HG03342 (cell line): ENCODE data around the gene WDR45.
"Not testable (repeated sequence)": the region's sequence is repeated elsewhere in the genome, so short reads cannot be mapped to it uniquely, and the experiment has no call there.

Experiments
- ATAC-seq: cut with Tn5 transposase; IDR thresholded peaks from one replicate; pipeline ENCODE4 v1.9.1; 2021; ENCODE audit warnings: mild to moderate bottlenecking, moderate library complexity; ENCODE audit not compliant: unreplicated experiment

WDR45 gene

DNA sequence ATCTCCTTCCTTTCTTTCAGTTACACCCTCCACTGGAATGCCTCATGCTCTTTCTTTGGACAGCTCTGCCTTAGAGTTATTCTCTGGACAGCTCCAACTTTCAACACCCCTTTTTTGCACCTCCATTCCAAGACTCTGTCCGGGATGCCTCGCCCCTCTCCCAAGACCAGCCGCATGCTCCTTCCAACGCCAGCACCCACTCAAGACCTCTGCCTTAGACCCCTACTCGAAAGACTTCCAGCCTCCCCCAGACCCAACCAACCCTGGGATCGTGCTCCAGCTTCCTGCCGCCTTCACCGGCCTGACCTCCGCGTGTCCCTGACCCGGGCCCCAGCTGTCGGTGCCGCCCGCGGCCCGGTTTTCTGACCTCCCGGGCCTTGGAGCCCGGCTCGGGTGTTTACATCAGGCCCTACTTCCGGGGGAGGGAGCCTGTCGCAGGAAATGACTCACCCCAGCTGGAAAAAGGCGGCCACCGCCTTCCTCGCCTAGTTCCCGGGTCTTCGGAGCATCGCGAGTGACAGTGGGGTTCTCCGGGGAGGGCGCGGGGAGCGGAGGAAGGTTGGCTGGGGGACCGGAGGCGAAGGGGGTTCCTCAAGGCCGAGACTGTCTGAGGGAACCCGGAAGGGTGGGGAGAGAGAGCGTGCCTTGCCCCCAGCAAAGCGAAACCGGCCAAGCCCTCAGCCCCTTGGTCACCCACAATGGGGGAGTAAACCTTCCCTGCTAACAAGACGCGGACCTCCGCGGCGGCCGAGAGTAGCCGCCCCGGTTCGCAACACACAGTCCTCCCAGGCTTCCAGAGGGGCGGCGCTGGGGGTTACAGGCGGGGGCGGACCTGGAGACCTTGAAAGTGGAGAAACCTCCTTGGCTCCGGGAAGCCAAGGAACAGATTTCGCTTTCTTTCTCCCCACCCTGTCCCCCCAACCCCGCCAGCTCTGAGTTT is at the start of gene WDR45:
WDR45 (minus strand) TSS at position 399 of the 940 bp plus-strand sequence. CDS start 1,792 bp downstream, outside the sequence.
- ATAC-seq = peak; percentile 70

GRCh38 chrX:49129427-49129826 is 49.7 kb upstream of the WDR45 start:
- peak; percentile 52 for ATAC-seq

DNA sequence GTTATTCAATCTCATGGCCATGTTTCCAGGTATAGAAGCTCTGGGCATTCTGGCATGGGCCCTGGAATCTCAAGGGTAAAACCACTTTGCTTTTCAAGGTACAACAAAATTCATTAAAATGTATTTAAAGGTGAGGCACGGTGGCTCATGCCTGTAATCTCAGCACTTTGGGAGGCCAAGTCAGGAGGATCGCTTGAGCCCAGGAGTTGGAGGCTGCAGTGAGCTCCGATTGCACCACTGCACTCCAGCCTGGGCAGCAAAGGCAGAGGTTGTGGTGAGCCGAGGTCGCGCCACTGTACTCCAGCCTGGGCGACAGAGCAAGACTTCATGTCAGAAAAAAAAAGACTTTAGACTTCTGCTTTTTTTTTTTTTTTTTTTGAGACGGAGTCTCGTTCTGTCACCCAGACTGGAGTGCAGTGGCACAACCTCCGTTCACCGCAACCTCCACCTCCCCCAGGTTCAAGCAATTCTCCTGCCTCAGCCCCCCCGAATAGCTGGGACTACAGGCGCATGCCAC is 48.1 kb upstream of the WDR45 start:
- ATAC-seq = not testable (repeated sequence)

GRCh38 chrX:49122499-49122898 is 42.8 kb upstream of the WDR45 start:
- no peak for ATAC-seq

- ATAC-seq = no peak
Measured at GRCh38 chrX:49120091-49120490, 40.4 kb upstream of the WDR45 start.

DNA sequence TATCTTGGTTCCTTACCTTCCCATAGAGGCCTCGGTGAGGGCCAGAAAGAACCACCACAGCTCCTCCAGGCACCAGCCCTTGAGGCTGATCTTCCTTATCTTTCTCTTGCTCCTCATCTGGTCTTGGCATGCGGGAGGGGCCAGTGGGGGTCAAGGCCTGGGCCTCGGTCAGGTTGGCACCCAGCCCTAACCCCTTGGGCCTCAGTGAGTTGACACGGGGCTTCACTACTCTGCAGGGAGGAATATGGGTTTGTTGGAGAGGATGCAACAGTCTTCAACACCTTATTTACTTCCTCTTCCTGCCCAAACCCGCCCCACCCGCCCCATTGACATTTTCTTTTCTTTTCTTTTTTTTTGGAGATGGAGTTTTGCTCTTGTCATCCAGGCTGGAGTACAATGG is 37.9 kb upstream of the WDR45 start:
- ATAC-seq = no peak

DNA sequence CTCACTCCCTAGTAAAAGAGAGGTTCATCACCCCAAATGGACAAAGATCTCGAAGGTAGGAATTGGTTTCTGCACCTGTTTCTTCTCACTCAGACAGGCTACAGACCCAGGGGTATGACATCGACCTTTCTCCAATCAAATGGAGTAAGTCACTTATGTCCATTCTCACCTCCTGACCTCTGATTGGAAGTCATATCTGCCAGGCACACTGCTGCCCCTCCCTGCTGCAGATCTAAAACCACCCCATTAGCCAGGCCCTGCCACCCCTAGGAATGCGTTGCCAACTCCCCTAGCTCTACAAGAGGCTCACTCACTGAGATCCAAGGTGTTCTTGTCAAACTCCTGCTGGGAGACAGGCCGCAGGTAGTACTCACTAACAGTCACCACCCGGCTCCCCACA is 37.0 kb upstream of the WDR45 start:
- no peak for ATAC-seq

DNA sequence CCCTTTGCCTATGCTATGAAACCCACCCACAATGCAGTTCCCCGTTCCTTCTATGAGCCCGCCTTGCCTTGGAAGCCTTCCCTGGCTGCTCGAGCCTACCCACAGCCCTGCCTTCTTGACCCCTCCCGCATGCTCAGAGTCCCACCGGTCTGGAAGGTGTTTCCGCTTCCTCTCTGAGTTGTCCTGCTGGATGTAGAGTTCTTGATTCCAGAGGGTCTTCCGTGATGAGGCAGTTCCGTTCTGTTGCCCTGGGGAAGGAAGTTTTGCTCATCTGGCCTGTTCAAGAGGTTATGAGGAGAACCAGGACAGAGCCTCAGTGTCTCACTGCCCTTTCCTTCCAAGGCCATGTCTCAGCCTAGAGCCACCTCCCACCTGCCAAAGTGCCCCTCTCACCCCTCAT is 36.4 kb upstream of the WDR45 start:
- no peak for ATAC-seq

GRCh38 chrX:49111791-49112190 is 32.1 kb upstream of the WDR45 start:
- no peak for ATAC-seq

GRCh38 chrX:49110417-49110816 is 30.7 kb upstream of the WDR45 start:
- no peak for ATAC-seq

DNA sequence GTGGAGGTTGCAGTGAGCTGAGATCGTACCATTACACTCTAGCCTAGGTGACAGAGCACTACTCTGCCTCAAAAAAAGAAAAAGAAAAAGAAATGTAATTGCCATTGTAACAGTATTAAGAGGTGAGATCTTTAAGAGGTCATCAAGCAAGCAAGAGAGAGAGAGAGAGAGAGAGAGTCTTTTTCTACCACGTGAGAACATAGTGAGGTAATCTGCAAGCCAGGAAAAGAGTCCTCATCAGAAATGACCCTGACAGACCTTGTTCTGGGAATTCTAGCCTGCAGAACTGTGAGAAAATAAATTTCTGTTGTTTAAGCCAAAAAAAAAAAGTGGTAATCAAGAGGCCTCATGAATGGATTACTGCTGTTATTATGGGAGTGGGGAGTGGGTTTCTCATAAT is 29.0 kb upstream of the WDR45 start:
- ATAC-seq = no peak

- no peak for ATAC-seq
Measured at GRCh38 chrX:49106930-49107329, 27.2 kb upstream of the WDR45 start.

DNA sequence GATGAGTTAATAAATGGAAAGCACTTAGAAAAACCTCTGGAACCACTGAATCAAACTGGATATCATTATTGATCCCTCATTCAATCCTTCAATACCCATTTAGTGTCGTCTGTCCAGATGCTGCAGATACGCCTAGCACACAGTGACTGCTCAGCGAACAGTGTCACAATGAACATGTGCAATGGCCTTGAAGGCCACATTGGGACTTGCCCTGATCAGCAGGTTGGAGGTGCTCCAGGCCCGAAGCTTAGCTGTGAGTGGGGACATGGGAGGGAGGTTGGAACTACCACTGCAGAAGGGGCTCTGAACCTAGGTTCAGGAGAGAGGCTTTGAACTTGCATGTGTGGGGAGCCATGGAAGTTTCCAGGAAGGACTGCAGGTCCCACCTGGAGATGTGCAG is 26.6 kb upstream of the WDR45 start:
- ATAC-seq = no peak

DNA sequence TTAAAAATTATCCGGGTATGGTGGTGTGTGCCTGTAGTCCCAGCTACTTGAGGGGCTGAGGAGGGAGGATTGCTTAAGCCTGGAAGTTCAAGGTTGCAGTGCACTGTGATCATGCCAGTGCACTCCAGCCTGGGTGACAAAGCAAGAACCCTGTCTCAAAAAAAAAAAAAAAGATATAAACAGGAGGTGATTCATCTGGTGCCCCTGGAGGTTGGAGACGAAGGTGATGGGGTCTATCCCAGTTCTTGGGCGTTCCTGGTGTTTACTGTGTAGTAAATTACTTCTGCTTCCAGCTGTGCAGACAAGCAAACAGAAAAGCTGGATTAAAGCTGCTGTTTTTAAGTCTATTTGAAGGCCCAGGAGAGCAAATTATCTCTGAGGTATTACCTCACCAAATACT is 23.9 kb upstream of the WDR45 start:
- no peak for ATAC-seq

GRCh38 chrX:49102190-49102589 is 22.5 kb upstream of the WDR45 start:
- no peak for ATAC-seq

DNA sequence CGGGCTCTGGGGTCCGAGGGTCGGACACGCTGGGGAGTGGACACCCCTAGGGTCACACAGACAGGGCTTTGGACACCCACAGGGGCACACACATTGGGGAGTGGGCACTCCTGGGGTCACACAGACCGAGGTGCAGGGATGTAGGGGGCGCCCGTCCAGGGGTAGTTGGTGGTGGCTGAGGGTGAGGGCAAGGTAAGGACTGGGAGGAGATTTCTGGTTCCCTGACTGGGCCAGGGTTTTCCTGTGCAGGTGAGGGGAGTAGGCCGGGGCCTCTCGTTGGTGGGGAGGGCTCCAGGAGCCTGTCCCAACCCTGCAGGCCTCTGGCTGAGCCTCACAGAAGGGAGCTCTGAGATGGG is 21.9 kb upstream of the WDR45 start:
- ATAC-seq = no peak

GRCh38 chrX:49100704-49101628 is 21.3 kb upstream of the WDR45 start:
- ATAC-seq = peak; percentile 93

DNA sequence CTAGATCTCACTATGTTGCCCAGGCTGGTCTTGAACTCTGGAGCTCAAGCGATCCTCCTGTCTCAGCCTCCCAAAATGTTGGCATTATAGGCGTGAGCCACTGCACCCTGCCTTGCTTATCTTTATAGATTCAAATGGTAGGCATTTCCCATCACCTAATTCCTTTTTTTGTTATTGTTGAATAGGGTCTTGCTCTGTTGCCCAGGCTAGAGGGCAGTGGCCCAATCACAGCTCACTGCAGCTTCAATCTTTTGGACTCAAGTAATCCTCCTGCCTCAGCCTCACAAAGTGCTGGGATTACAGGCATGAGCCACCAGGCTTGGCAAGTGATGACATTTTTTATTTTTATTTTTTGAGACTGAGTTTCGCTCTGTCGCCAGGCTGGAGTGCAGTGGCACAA is 16.7 kb upstream of the WDR45 start:
- ATAC-seq = no peak

DNA sequence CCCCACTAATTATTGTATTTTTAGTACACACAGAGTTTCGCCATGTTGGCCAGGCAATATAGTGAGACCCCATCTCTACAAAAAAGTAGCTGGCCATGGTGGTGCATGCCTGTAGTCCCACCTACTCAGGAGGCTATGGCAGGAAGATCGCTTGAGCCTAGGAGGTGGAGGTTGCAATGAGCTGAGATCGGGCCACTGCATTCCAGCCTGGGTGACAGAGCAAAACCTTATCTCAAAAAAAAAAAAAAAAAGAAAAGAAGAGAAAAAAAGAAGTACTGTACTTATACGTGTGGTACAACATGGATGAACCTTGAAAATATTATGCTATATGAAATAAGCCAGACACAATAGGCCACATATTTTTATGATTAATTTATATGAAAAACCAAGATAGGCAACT is 9.9 kb upstream of the WDR45 start:
- no peak for ATAC-seq

- ATAC-seq = no peak
Measured at GRCh38 chrX:49082271-49082871, 2.7 kb upstream of the WDR45 start.

GRCh38 chrX:49077941-49078340 is 1.7 kb downstream of the WDR45 start:
- ATAC-seq = no peak
